ENCODE results near the gene DENND1A.
"Not testable (repeated sequence)": the region's sequence is repeated elsewhere in the genome, so short reads cannot be mapped to it uniquely, and the experiment has no call there.

The DENND1A gene

DNA sequence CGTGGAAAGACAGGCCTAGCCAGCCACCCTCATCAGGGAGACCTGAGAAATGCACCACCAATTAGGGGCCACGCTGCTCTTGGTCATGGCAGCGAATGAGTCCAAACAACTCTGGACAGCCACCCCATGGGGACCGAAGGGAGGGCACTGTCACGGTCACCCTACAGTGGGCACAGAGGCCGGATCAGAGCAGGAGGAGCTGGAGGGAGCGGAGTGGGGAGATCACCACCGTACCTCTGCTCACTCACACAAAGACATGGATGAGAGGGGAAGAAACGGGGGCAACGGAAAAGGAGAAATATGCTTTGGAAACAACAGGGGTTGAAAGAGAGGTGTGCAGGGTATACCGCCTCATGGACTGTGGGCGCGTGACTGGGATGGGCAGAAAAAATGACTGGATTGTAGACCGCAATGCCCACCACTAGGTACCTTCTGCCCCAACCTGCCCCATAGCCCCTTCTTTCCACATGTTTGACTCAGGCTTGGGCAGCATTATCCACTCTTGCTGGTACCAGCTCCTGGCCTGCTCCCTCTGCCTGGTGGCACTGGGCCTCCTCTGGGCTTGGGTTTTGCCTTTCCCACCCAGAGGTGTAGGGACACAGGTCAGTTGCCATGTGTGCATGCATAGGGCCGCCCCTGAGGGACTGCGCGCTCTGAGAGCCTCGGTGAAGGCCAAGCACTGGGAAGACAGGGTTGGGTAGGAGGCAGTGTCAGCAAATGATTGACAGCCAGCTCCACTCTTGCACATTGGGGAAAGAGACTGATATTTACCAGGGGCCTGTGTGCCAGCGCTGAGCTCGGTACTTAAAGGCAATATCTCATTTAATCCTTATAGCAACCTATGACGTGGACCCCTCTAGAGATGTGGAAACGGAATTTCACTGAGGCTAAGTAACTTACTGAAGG lies 497.3 kb downstream of the DENND1A start:
- Histone ChIP-seq H3K9ac (ENCODE audit: low read depth, low read length) (no peak overlapping the region), H3K4me1 (ENCODE audit: insufficient read depth, low read length) (peaks cover 2% of the 10 kb centered on the region; the same call in 1 of the 2 replicates), H3K36me3 (ENCODE audit: insufficient read depth, low read length) (no peaks in the 10 kb centered on the region), H3K27me3 (ENCODE audit: insufficient read depth, low read length) (no peaks in the 10 kb centered on the region), H3K4me3 (ENCODE audit: low read length) (no peak overlapping the region), H3K9me3 (ENCODE audit: insufficient read depth, low read depth, low read length) (no peaks in the 10 kb centered on the region), H3K27ac (ENCODE audit: low read depth, low read length) (no peak overlapping the region)
- WGBS, result 94% methylated on average over 22 of the region's 22 CpGs

DNA sequence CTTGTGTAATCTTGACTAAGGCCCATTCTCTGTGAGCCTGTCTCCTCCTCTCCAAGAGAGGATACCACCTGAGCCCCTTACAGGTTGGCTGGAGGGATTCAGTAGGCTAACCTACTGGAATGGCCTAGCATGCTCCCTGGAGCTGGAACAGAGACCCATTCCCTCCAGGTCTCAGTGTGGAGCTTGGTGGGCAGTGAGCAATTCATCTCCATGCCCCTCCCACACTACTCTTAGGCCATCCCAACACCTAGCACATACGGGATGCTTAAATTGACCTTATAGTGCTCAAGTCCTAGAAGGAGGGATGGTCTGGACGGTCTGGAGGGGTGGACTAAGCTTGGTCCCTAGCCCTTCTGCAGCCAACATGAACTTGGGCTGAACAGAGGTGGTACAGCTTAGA lies 498.3 kb downstream of the DENND1A start:
- Histone ChIP-seq H3K27ac (ENCODE audit: low read depth, low read length) (no peak overlapping the region), H3K9ac (ENCODE audit: low read depth, low read length) (no peak overlapping the region), H3K4me3 (ENCODE audit: low read length) (no peak overlapping the region), H3K27me3 (ENCODE audit: insufficient read depth, low read length) (no peaks in the 10 kb centered on the region), H3K9me3 (ENCODE audit: insufficient read depth, low read depth, low read length) (no peaks in the 10 kb centered on the region), H3K36me3 (ENCODE audit: insufficient read depth, low read length) (no peaks in the 10 kb centered on the region), H3K4me1 (ENCODE audit: insufficient read depth, low read length) (no peaks in the 10 kb centered on the region; the same call in 1 of the 2 replicates)
- 99% methylated on average over 2 of the region's 2 CpGs for WGBS

DNA sequence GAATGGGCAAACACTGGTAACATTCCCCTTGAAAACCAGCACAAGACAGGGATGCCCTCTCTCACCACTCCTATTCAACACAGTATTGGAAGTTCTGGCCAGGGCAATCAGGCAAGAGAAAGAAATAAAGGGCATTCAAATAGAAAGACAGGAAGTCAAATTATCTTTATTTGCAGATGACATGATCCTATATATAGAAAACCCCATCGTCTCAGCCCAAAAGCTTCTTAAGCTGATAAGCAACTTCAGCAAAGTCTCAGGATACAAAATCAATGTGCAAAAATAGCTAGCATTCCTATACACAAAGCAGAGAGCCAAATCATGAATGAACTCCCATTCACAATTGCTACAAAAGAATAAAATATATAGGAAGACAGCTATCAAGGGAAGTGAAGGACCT lies 501.5 kb downstream of the DENND1A start:
- not testable (repeated sequence) for H3K36me3 ChIP-seq (ENCODE audit: insufficient read depth, low read length); H3K9me3 ChIP-seq (ENCODE audit: insufficient read depth, low read depth, low read length); H3K4me3 ChIP-seq (ENCODE audit: low read length); H3K9ac ChIP-seq (ENCODE audit: low read depth, low read length); H3K4me1 ChIP-seq (ENCODE audit: insufficient read depth, low read length); H3K27me3 ChIP-seq (ENCODE audit: insufficient read depth, low read length); H3K27ac ChIP-seq (ENCODE audit: low read depth, low read length)
- WGBS, result 94% methylated on average over 1 of the region's 1 CpG

DNA sequence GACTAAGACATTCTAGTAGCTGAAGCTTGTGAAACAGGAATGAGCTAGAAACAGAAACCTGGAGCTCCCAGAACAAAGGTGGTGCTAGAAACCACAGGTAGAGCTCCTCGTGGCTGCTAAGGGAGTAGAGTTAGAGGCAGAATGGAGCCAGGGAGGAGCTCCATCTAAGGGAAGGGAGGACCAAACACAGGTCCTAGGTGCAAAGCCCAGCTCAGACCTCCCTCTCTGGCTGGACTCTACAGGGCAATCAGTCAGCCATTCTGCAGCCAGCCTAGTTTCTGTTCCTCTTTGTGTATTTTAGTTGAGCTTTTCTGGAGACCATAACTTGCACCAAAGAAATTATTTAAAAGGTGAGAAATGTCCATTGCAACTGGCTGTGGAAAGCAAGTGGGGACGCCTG lies 503.5 kb downstream of the DENND1A start:
- WGBS, result 79% methylated on average over 2 of the region's 2 CpGs

DNA sequence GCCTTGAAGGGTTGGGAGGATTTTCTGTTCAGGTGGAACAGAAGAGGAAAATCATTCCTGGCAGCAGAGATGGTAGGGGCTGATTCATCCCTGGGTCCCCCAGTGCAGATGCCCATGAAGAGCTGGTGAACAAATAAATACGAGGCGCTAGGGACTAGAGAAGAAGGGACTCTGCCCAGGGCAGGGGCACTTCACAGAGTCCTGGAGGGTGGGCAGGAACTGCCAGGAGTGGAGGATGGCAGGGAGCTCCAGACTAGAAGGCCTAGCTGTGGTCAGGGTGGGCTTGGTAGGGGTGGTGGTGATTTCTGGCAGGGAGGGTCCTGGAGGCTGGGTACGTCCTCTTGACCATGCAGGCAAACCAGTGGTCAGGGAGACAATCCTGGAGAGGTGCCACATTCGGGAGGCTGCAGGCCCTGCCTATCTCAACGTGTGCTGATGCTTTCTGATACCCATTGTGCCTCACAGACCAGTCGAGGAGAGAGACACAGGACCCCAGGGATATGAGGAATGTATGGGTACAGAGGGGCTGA lies 504.0 kb downstream of the DENND1A start:
- Histone ChIP-seq H3K27ac (ENCODE audit: low read depth, low read length) (no peak overlapping the region), H3K36me3 (ENCODE audit: insufficient read depth, low read length) (no peaks in the 10 kb centered on the region), H3K4me1 (ENCODE audit: insufficient read depth, low read length) (peaks cover 28% of the 10 kb centered on the region), H3K4me3 (ENCODE audit: low read length) (no peak overlapping the region), H3K9me3 (ENCODE audit: insufficient read depth, low read depth, low read length) (no peaks in the 10 kb centered on the region), H3K9ac (ENCODE audit: low read depth, low read length) (no peak overlapping the region), H3K27me3 (ENCODE audit: insufficient read depth, low read length) (no peaks in the 10 kb centered on the region)
- WGBS, result 92% methylated on average over 6 of the region's 6 CpGs

More for the DNA sequence above, 503.5 kb downstream of the DENND1A start:
- Histone ChIP-seq H3K27me3 (ENCODE audit: insufficient read depth, low read length) (no peaks in the 10 kb centered on the region), H3K36me3 (ENCODE audit: insufficient read depth, low read length) (no peaks in the 10 kb centered on the region), H3K4me3 (ENCODE audit: low read length) (no peak overlapping the region), H3K9me3 (ENCODE audit: insufficient read depth, low read depth, low read length) (no peaks in the 10 kb centered on the region), H3K4me1 (ENCODE audit: insufficient read depth, low read length) (peaks cover 23% of the 10 kb centered on the region), H3K9ac (ENCODE audit: low read depth, low read length) (no peak overlapping the region), H3K27ac (ENCODE audit: low read depth, low read length) (no peak overlapping the region)

DNA sequence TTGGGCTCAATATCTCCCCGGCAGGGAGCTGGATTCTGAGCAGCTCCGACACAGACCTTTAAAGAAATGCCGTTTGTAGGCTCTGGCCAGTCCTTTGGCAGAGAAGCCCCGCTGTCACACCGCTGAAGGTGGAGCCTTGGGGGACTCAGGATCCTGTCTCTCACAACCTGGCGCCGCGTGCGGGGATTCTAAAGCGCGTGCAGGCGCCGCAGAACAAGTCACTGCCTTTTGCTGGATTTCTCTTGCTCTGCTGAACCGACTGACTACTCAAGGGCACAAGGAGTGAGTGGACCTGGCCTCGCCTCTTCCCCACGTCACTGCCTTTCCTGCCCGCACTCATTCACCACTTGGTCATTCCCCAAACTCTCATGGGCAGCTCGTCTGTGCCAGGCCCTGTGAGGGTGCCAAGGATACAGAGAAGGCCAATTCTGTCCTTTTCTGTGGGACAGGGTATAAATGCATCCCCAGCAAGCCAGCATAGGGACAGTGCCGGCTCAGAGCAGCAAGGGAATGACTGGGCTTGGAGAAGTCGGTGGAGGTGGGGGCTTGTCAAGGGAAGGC lies 504.6 kb downstream of the DENND1A start:
- H3K27ac ChIP-seq (ENCODE audit: low read depth, low read length), result no peak overlapping the region
- no peaks in the 10 kb centered on the region for H3K27me3 ChIP-seq (ENCODE audit: insufficient read depth, low read length)
- 75% methylated on average over 20 of the region's 20 CpGs for WGBS
- H3K36me3 ChIP-seq (ENCODE audit: insufficient read depth, low read length), result no peaks in the 10 kb centered on the region
- H3K9ac ChIP-seq (ENCODE audit: low read depth, low read length), result no peak overlapping the region
- H3K4me1 ChIP-seq (ENCODE audit: insufficient read depth, low read length), result peaks cover 28% of the 10 kb centered on the region
- H3K4me3 ChIP-seq (ENCODE audit: low read length), result no peak overlapping the region
- no peaks in the 10 kb centered on the region for H3K9me3 ChIP-seq (ENCODE audit: insufficient read depth, low read depth, low read length)

DNA sequence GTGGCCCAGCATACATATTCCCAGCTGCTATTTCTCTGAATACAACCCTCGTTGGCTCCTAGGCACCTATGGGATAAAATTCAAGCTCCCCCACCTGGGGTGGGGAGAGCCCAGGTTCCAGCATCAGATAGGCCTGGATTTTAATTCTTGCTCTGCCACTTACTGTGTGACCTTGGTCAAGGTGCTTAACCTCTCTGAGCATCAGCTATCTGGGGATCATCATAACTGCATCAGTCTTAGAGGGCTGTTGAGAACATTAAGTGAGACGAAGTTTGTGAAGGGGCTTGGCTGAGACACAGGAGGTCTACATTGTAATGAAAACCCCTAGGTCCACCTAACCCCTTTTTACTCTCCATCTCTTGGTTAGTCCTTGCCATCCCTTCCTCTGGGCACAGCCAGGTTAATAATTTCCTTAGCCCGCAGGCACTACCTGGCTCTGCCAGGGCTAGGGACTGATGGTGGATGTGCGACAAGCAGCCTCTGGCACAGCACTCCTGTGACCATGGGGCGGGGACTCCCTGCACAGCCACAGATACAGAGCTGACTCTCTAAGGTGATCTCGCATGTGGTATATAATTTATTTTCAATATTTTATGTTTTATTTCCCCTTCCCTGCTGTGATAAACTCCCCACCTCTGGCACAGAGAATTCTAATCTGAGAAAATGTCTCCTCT lies 505.2 kb downstream of the DENND1A start:
- 92% methylated on average over 5 of the region's 6 CpGs for WGBS
- Histone ChIP-seq H3K9ac (ENCODE audit: low read depth, low read length) (no peak overlapping the region), H3K27ac (ENCODE audit: low read depth, low read length) (no peak overlapping the region), H3K36me3 (ENCODE audit: insufficient read depth, low read length) (no peaks in the 10 kb centered on the region), H3K9me3 (ENCODE audit: insufficient read depth, low read depth, low read length) (no peaks in the 10 kb centered on the region), H3K27me3 (ENCODE audit: insufficient read depth, low read length) (no peaks in the 10 kb centered on the region), H3K4me3 (ENCODE audit: low read length) (no peak overlapping the region), H3K4me1 (ENCODE audit: insufficient read depth, low read length) (peaks cover 32% of the 10 kb centered on the region)

DNA sequence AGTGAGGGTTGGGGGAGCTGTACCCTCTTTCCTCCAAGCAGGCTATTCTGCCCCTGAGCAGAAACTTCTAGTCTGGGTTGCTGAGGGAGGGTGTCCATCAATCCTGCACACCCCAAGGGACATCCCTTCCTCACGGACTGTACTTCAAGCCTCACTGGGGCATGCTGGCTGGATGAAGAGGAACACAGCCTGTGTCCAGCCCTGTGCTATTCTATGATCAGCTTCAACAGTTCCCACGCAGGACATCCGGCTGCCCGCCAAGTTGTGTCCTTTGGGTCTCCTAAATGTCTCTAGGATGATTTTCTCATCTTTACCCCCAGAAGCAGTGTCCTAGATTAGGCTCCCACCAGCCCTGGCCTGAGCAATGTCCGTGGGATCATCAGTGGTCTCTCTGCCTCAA lies 505.8 kb downstream of the DENND1A start:
- Histone ChIP-seq H3K27ac (ENCODE audit: low read depth, low read length) (no peak overlapping the region), H3K4me3 (ENCODE audit: low read length) (no peak overlapping the region), H3K9ac (ENCODE audit: low read depth, low read length) (no peak overlapping the region), H3K36me3 (ENCODE audit: insufficient read depth, low read length) (no peaks in the 10 kb centered on the region), H3K27me3 (ENCODE audit: insufficient read depth, low read length) (no peaks in the 10 kb centered on the region), H3K4me1 (ENCODE audit: insufficient read depth, low read length) (peaks cover 35% of the 10 kb centered on the region), H3K9me3 (ENCODE audit: insufficient read depth, low read depth, low read length) (no peaks in the 10 kb centered on the region)
- 93% methylated on average over 5 of the region's 5 CpGs for WGBS

DNA sequence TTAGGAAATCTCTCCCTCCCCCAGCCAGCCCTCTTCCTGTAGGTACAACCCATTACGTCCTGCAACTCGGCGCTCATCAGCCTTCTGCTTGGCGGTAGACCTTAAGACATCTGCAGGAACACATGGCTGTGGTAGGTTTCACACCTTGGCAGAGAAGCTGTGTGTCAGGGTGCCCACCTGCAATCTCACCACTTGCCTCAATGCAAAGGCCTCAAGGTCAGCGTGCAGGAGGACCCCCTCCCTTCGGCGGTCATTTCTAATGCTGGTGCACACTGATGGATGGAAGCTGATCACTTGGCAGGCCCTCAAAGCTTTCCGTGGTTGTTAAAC lies 506.6 kb downstream of the DENND1A start:
- Histone ChIP-seq H3K9me3 (ENCODE audit: insufficient read depth, low read depth, low read length) (no peaks in the 10 kb centered on the region), H3K27ac (ENCODE audit: low read depth, low read length) (no peak overlapping the region)
- 46% methylated on average over 8 of the region's 8 CpGs for WGBS

DNA sequence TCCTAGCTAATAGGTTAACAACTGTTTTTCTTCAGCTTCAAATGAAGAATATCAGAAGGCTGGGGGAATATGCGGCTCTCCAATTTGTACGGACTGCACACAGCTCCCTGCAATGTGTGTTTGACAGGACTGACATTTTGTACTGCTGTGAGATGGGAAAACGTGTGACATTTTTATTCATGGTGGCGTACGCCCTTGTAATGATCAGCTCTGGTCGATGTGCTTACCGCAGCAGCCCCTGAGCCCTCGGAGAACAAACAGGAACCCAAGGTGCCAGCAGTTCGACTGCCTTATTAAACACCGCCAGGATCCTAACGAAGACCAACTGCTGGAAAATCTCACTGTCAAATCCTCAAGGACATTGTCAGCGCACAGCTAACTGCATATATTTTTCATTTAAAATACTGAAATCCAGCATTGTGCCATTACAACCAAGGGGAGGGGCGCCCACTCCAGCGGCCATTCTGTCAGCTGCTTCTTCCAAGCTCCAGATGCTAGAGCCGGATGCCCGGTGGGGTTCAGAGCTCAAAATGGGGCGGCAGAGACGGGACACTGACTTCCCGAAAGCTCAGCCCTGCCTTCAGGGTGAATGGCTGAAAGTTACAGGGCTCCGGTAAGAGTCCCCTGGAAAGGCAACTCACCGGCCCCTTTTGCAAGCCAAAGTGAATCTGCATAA lies 507.2 kb downstream of the DENND1A start:
- Histone ChIP-seq H3K36me3 (ENCODE audit: insufficient read depth, low read length) (no peaks in the 10 kb centered on the region), H3K9me3 (ENCODE audit: insufficient read depth, low read depth, low read length) (no peaks in the 10 kb centered on the region), H3K4me3 (ENCODE audit: low read length) (no peak overlapping the region), H3K9ac (ENCODE audit: low read depth, low read length) (no peak overlapping the region), H3K4me1 (ENCODE audit: insufficient read depth, low read length) (peaks cover 35% of the 10 kb centered on the region), H3K27ac (ENCODE audit: low read depth, low read length) (no peak overlapping the region), H3K27me3 (ENCODE audit: insufficient read depth, low read length) (no peaks in the 10 kb centered on the region)
- 60% methylated on average over 21 of the region's 21 CpGs for WGBS

More for the DNA sequence above, 506.6 kb downstream of the DENND1A start:
- Histone ChIP-seq H3K27me3 (ENCODE audit: insufficient read depth, low read length) (no peaks in the 10 kb centered on the region), H3K36me3 (ENCODE audit: insufficient read depth, low read length) (no peaks in the 10 kb centered on the region), H3K4me3 (ENCODE audit: low read length) (no peak overlapping the region), H3K4me1 (ENCODE audit: insufficient read depth, low read length) (peaks cover 35% of the 10 kb centered on the region), H3K9ac (ENCODE audit: low read depth, low read length) (no peak overlapping the region)
